Keratinocyte (primary cell): Measurements from ENCODE around the gene GRIA1. TPM values are rescaled to one million over a fixed set of nuclear protein-coding genes. Genes with fewer than 3 reads are reported as not detected.

Experiments used
- DNase-seq: peaks from one replicate; pipeline ENCODE4 v3.0.0-alpha.2; 2011; ENCODE audit warnings: low read depth, missing footprints, low spot score
- FAIRE-seq: peaks from 2 replicates; lab custom pipeline; 2011; peaks lifted over from hg19 to GRCh38; lab: Jason Lieb, UNC
- H2AFZ ChIP-seq: 2 replicates; pipeline ENCODE4 v1.6.0; 2012; ENCODE audit warnings: low read length, control low read depth, inconsistent platforms; ENCODE audit not compliant: control insufficient read depth
- H3K27ac ChIP-seq: 2 replicates; pipeline ENCODE4 v1.5.1; 2011; ENCODE audit warnings: low read length; ENCODE audit not compliant: control insufficient read depth, insufficient read depth
- H3K27me3 ChIP-seq: 3 replicates; pipeline ENCODE4 v1.6.0; 2011; ENCODE audit warnings: low read length; ENCODE audit not compliant: control insufficient read depth, insufficient read depth; ENCODE audit errors: extremely low read depth
- H3K36me3 ChIP-seq, 2 experiments: 2 replicates in 1 of 2; 3 replicates in 1 of 2; pipeline ENCODE4 v1.5.1; 2011; ENCODE audit warnings: low read length in 2 of 2, mild to moderate bottlenecking in 1 of 2; ENCODE audit not compliant: control insufficient read depth in 2 of 2, insufficient read depth in 2 of 2; ENCODE audit errors: extremely low read depth in 1 of 2
- H3K4me1 ChIP-seq: 3 replicates; pipeline ENCODE4 v1.5.1; 2011; ENCODE audit warnings: low read length; ENCODE audit not compliant: control insufficient read depth, insufficient read depth; ENCODE audit errors: extremely low read depth
- H3K4me2 ChIP-seq: 3 replicates; pipeline ENCODE4 v1.6.0; 2011; ENCODE audit warnings: low read depth, low read length; ENCODE audit not compliant: control insufficient read depth, insufficient read depth; ENCODE audit errors: extremely low read depth
- H3K4me3 ChIP-seq, 3 experiments: fragments of 200-600 bp in 1 of 3; sonication (generic) in 1 of 3; 2 replicates in 2 of 3; 3 replicates in 1 of 3; pipeline ENCODE4 v1.5.1; 2011 to 2016; ENCODE audit warnings: low read length in 3 of 3, mild to moderate bottlenecking in 3 of 3, control low read depth in 2 of 3, inconsistent platforms in 1 of 3, low read depth in 1 of 3, mixed read lengths in 1 of 3, mixed run types in 1 of 3, moderate library complexity in 1 of 3; ENCODE audit not compliant: control insufficient read depth in 2 of 3, insufficient read depth in 2 of 3; ENCODE audit errors: extremely low read depth in 1 of 3
- H3K79me2 ChIP-seq: 2 replicates; pipeline ENCODE4 v1.6.0; 2012; ENCODE audit warnings: low read length; ENCODE audit not compliant: control insufficient read depth, insufficient read depth
- H3K9ac ChIP-seq: 3 replicates; pipeline ENCODE4 v1.6.0; 2011; ENCODE audit warnings: low read length; ENCODE audit not compliant: control insufficient read depth, insufficient read depth; ENCODE audit errors: extremely low read depth
- H3K9me1 ChIP-seq: 3 replicates; pipeline ENCODE4 v1.6.0; 2011; ENCODE audit warnings: low read length; ENCODE audit not compliant: control insufficient read depth, insufficient read depth; ENCODE audit errors: extremely low read depth
- H3K9me3 ChIP-seq: 2 replicates; pipeline ENCODE4 v1.5.1; 2012; ENCODE audit warnings: low read depth, low read length; ENCODE audit not compliant: control insufficient read depth
- H4K20me1 ChIP-seq: 3 replicates; pipeline ENCODE4 v1.6.0; 2011; ENCODE audit warnings: low read length; ENCODE audit not compliant: control insufficient read depth, insufficient read depth; ENCODE audit errors: extremely low read depth
- CTCF ChIP-seq, 3 experiments: IDR thresholded peaks in 1 of 3; conservative IDR thresholded peaks in 1 of 3; optimal IDR thresholded peaks in 1 of 3; 2 replicates in 2 of 3; 3 replicates in 1 of 3; pipeline versions ENCODE3 to v1.5.1; 2011; ENCODE audit warnings: low read length in 3 of 3, mild to moderate bottlenecking in 3 of 3, moderate library complexity in 2 of 3, control low read depth in 1 of 3, inconsistent platforms in 1 of 3; ENCODE audit not compliant: insufficient read depth in 2 of 3; ENCODE audit errors: extremely low read depth in 1 of 3
- EZH2 ChIP-seq: IDR thresholded peaks from one replicate; pipeline ENCODE4 v1.6.1; 2012; ENCODE audit warnings: inconsistent platforms, mild to moderate bottlenecking, low read length, moderate library complexity
- dilution Hi-C: fragments of 300-500 bp; cut with MboI; formaldehyde crosslinking; loops from one replicate; pipeline ENCODE4 v1.7.0; 2020; ENCODE audit warnings: low sequenced_read_pairs; ENCODE audit not compliant: extremely low pct_ligation_motif_present
- polyA plus RNA-seq, 5 experiments: library from polyadenylated mRNA; depleted of rRNA in 3 of 5; stranded (reverse) in 3 of 5; stranded (forward) in 1 of 5; unstranded in 1 of 5; fragments of >200 nt; gene quantifications; 1 replicate in 1 of 5; 2 replicates in 3 of 5; 3 replicates in 1 of 5; pipeline versions ENCODE4 v1.2.1 to v1.2.3, GENCODE V29; 2011 to 2012; ENCODE audit warnings: missing spikeins in 2 of 5, low read depth in 1 of 5, low replicate concordance in 1 of 5

Gene GRIA1
- polyA plus RNA-seq, 1 donor (not counting 4 experiments of a cell fraction or from before 2014, with no cell fraction given): not detected

DNA sequence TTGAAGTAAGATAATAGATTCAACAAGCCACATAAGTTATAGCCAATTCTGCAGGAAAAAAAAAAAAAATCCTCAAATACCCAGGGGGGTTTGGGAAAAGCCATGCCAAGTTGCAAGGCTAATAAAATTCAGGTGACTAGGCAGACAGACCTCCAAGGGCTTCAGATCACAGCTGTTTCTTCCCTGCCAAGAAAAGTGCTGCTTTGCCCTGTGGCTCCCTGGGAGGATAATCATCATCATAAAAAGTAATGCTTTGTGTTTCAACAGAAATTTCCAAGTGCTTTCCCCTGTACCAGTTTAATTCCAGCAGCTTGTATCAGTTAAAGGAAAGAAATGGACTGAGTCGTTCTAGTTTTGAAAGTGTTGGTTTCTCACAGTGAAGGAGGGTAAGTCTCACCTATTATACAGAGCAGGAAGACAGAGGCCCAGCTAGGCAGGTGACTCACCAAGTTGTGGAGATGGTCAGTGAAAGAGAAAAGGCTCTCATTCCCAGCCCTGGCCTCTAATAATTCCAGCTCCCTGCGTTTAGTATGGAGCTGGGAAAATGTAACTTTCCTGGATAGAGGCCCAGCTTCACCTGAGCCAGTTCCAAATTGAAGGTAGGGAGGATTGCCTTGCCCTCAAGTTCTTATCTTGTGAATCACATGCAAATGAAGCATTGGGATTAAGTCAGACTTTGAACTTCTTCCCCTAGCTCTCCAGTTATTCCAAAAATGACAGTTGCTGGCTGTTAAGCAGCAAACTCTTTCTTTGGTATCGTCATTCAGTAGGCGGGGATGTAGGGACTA lies 263.4 kb downstream of the GRIA1 start:
- Histone ChIP-seq H2AFZ (no peak overlapping the region), H3K4me2 (peak overlapping the region; percentile 11), H4K20me1 (no peaks in the 10 kb centered on the region), H3K27ac (no peak overlapping the region), H3K4me3 (no peak overlapping the region), H3K36me3 (no peaks in the 10 kb centered on the region), H3K4me1 (no peaks in the 10 kb centered on the region), H3K9ac (no peak overlapping the region), H3K9me3 (no peaks in the 10 kb centered on the region), H3K9me1 (no peaks in the 10 kb centered on the region), H3K27me3 (no peaks in the 10 kb centered on the region), H3K79me2 (no peaks in the 10 kb centered on the region)
- TF ChIP-seq CTCF (optimal IDR thresholded peaks at IDR 0.05 in 1 of 3, IDR thresholded peaks at IDR 0.05 in 1 of 3, conservative IDR thresholded peaks at IDR 0.05 in 1 of 3; ENCODE audit: extremely low read depth in 1 of 3, insufficient read depth in 2 of 3, low read length in 3 of 3): no peak
- TF ChIP-seq EZH2: no peak
- peak; percentile 97 for FAIRE-seq
- dilution Hi-C loops: no loop called here
- no peak for DNase-seq

GRCh38 chr5:153755913-153756500 lies 265.5 kb downstream of the GRIA1 start:
- no peaks in the 10 kb centered on the region for H3K9me1 ChIP-seq
- TF ChIP-seq CTCF (optimal IDR thresholded peaks at IDR 0.05 in 1 of 3, IDR thresholded peaks at IDR 0.05 in 1 of 3, conservative IDR thresholded peaks at IDR 0.05 in 1 of 3; ENCODE audit: extremely low read depth in 1 of 3, insufficient read depth in 2 of 3, low read length in 3 of 3) (no peak), EZH2 (no peak)
- no peaks in the 10 kb centered on the region for H3K36me3 ChIP-seq
- no peak overlapping the region for H3K4me2 ChIP-seq
- H3K9me3 ChIP-seq: no peaks in the 10 kb centered on the region
- H3K27me3 ChIP-seq: no peaks in the 10 kb centered on the region
- no peaks in the 10 kb centered on the region for H3K4me1 ChIP-seq
- H3K4me3 ChIP-seq: no peak overlapping the region
- H4K20me1 ChIP-seq: no peaks in the 10 kb centered on the region
- dilution Hi-C loops: no loop called here
- H3K79me2 ChIP-seq: no peaks in the 10 kb centered on the region
- H3K9ac ChIP-seq: no peak overlapping the region
- no peak overlapping the region for H3K27ac ChIP-seq
- no peak overlapping the region for H2AFZ ChIP-seq
- no peak for DNase-seq
- no peak for FAIRE-seq
